Stimulated activated memory B cell treated with anti-CD40 and anti-IgM and Interleukin-4, amounts not matched to agents 10 μg/mL and 1 μg/mL and 100 μg/mL, for 72 hours (primary cell): ENCODE results near the gene LRRC8D.

Experiments used
- ATAC-seq: fragments of 150-1000 bp; cut with Tn5 transposase; 2 replicates; pipeline ENCODE4 v1.10.0; 2021
- H3K27ac Mint-ChIP-seq: one replicate; pipeline ENCODE4 v1.8.0; 2022; ENCODE audit warnings: mild to moderate bottlenecking, mixed read lengths
- H3K27me3 Mint-ChIP-seq: one replicate; pipeline ENCODE4 v1.8.0; 2022; ENCODE audit warnings: mixed read lengths
- H3K36me3 Mint-ChIP-seq: one replicate; pipeline ENCODE4 v1.8.0; 2022; ENCODE audit warnings: mixed read lengths
- H3K4me1 Mint-ChIP-seq: one replicate; pipeline ENCODE4 v1.8.0; 2022; ENCODE audit warnings: mixed read lengths
- H3K4me3 Mint-ChIP-seq: one replicate; pipeline ENCODE4 v1.8.0; 2022; ENCODE audit warnings: mild to moderate bottlenecking, moderate library complexity, mixed read lengths
- H3K9me3 Mint-ChIP-seq: one replicate; pipeline ENCODE4 v1.8.0; 2022; ENCODE audit warnings: mixed read lengths

The LRRC8D gene

GRCh38 chr1:89821322-89822108, 683 bp downstream of the LRRC8D start:
- peak; percentile 86 for ATAC-seq
- H3K27ac Mint-ChIP-seq: peak overlapping the region; percentile 97
- peaks cover 64% of the 10 kb centered on the region for H3K4me1 Mint-ChIP-seq
- peak overlapping the region; percentile 80 for H3K4me3 Mint-ChIP-seq
- no peaks in the 10 kb centered on the region for H3K27me3 Mint-ChIP-seq
- H3K9me3 Mint-ChIP-seq: no peaks in the 10 kb centered on the region
- H3K36me3 Mint-ChIP-seq: peaks cover 20% of the 10 kb centered on the region

GRCh38 chr1:89822109-89822962, 1.5 kb downstream of the LRRC8D start:
- Mint-ChIP-seq H3K36me3 (peaks cover 20% of the 10 kb centered on the region), H3K4me3 (peak overlapping the region; percentile 80), H3K27ac (peak overlapping the region; percentile 97), H3K27me3 (no peaks in the 10 kb centered on the region), H3K4me1 (peaks cover 64% of the 10 kb centered on the region), H3K9me3 (no peaks in the 10 kb centered on the region)
- no peak for ATAC-seq

- H3K27me3 Mint-ChIP-seq: no peaks in the 10 kb centered on the region
- H3K4me3 Mint-ChIP-seq: peak overlapping the region; percentile 5
- H3K4me1 Mint-ChIP-seq: peaks cover 67% of the 10 kb centered on the region
- no peaks in the 10 kb centered on the region for H3K9me3 Mint-ChIP-seq
- H3K36me3 Mint-ChIP-seq: peaks cover 23% of the 10 kb centered on the region
- no peak for ATAC-seq
- peak overlapping the region; percentile 97 for H3K27ac Mint-ChIP-seq
Observed at GRCh38 chr1:89822999-89823628, 2.3 kb downstream of the LRRC8D start.

- peaks cover 72% of the 10 kb centered on the region for H3K4me1 Mint-ChIP-seq
- peak overlapping the region; percentile 5 for H3K4me3 Mint-ChIP-seq
- ATAC-seq: no peak
- peaks cover 28% of the 10 kb centered on the region for H3K36me3 Mint-ChIP-seq
- H3K9me3 Mint-ChIP-seq: no peaks in the 10 kb centered on the region
- H3K27me3 Mint-ChIP-seq: no peaks in the 10 kb centered on the region
- H3K27ac Mint-ChIP-seq: peak overlapping the region; percentile 97
Observed at GRCh38 chr1:89823679-89824292, 3.0 kb downstream of the LRRC8D start.

GRCh38 chr1:89826594-89826993, 5.8 kb downstream of the LRRC8D start:
- ATAC-seq: no peak
- peaks cover 58% of the 10 kb centered on the region for H3K4me1 Mint-ChIP-seq
- no peak overlapping the region for H3K27ac Mint-ChIP-seq
- no peaks in the 10 kb centered on the region for H3K27me3 Mint-ChIP-seq
- peaks cover 28% of the 10 kb centered on the region for H3K36me3 Mint-ChIP-seq
- H3K9me3 Mint-ChIP-seq: no peaks in the 10 kb centered on the region
- H3K4me3 Mint-ChIP-seq: no peak overlapping the region

- peaks cover 28% of the 10 kb centered on the region for H3K36me3 Mint-ChIP-seq
- ATAC-seq: no peak
- H3K4me3 Mint-ChIP-seq: no peak overlapping the region
- no peaks in the 10 kb centered on the region for H3K27me3 Mint-ChIP-seq
- H3K9me3 Mint-ChIP-seq: no peaks in the 10 kb centered on the region
- no peak overlapping the region for H3K27ac Mint-ChIP-seq
- H3K4me1 Mint-ChIP-seq: peaks cover 52% of the 10 kb centered on the region
Observed at GRCh38 chr1:89827330-89827729, 6.5 kb downstream of the LRRC8D start.

GRCh38 chr1:89827902-89828301, 7.1 kb downstream of the LRRC8D start:
- H3K27ac Mint-ChIP-seq: no peak overlapping the region

GRCh38 chr1:89829186-89829585, 8.4 kb downstream of the LRRC8D start:
- Mint-ChIP-seq H3K36me3 (peaks cover 26% of the 10 kb centered on the region), H3K4me3 (no peak overlapping the region), H3K4me1 (peaks cover 34% of the 10 kb centered on the region), H3K27ac (no peak overlapping the region), H3K9me3 (no peaks in the 10 kb centered on the region), H3K27me3 (no peaks in the 10 kb centered on the region)
- ATAC-seq: no peak

More at GRCh38 chr1:89827902-89828301, 7.1 kb downstream of the LRRC8D start:
- H3K4me1 Mint-ChIP-seq: peaks cover 46% of the 10 kb centered on the region
- no peak overlapping the region for H3K4me3 Mint-ChIP-seq
- no peak for ATAC-seq
- H3K27me3 Mint-ChIP-seq: no peaks in the 10 kb centered on the region
- peaks cover 28% of the 10 kb centered on the region for H3K36me3 Mint-ChIP-seq
- no peaks in the 10 kb centered on the region for H3K9me3 Mint-ChIP-seq

- H3K4me3 Mint-ChIP-seq: no peak overlapping the region
- peaks cover 35% of the 10 kb centered on the region for H3K4me1 Mint-ChIP-seq
- H3K27me3 Mint-ChIP-seq: no peaks in the 10 kb centered on the region
- no peaks in the 10 kb centered on the region for H3K9me3 Mint-ChIP-seq
- peaks cover 8% of the 10 kb centered on the region for H3K36me3 Mint-ChIP-seq
- H3K27ac Mint-ChIP-seq: peak overlapping the region; percentile 0
- ATAC-seq: no peak
Observed at GRCh38 chr1:89831462-89832120, 10.8 kb downstream of the LRRC8D start.

- Mint-ChIP-seq H3K4me3 (no peak overlapping the region), H3K27me3 (no peaks in the 10 kb centered on the region), H3K4me1 (peaks cover 43% of the 10 kb centered on the region), H3K9me3 (no peaks in the 10 kb centered on the region), H3K36me3 (peaks cover 8% of the 10 kb centered on the region), H3K27ac (no peak overlapping the region)
- ATAC-seq: no peak
Observed at GRCh38 chr1:89832496-89833127, 11.8 kb downstream of the LRRC8D start.

- H3K4me1 Mint-ChIP-seq: peaks cover 42% of the 10 kb centered on the region
- no peak overlapping the region for H3K4me3 Mint-ChIP-seq
- H3K36me3 Mint-ChIP-seq: peaks cover 2% of the 10 kb centered on the region
- H3K27ac Mint-ChIP-seq: peak overlapping the region; percentile 16
- ATAC-seq: no peak
- no peaks in the 10 kb centered on the region for H3K9me3 Mint-ChIP-seq
- H3K27me3 Mint-ChIP-seq: no peaks in the 10 kb centered on the region
Observed at GRCh38 chr1:89833183-89834082, 12.6 kb downstream of the LRRC8D start.

- H3K9me3 Mint-ChIP-seq: no peaks in the 10 kb centered on the region
- no peaks in the 10 kb centered on the region for H3K27me3 Mint-ChIP-seq
- peak overlapping the region; percentile 16 for H3K27ac Mint-ChIP-seq
- ATAC-seq: no peak
- no peaks in the 10 kb centered on the region for H3K36me3 Mint-ChIP-seq
- H3K4me3 Mint-ChIP-seq: no peak overlapping the region
- peaks cover 40% of the 10 kb centered on the region for H3K4me1 Mint-ChIP-seq
Observed at GRCh38 chr1:89834083-89834704, 13.4 kb downstream of the LRRC8D start.
